ENCODE data around the gene NTM.

Gene NTM

DNA sequence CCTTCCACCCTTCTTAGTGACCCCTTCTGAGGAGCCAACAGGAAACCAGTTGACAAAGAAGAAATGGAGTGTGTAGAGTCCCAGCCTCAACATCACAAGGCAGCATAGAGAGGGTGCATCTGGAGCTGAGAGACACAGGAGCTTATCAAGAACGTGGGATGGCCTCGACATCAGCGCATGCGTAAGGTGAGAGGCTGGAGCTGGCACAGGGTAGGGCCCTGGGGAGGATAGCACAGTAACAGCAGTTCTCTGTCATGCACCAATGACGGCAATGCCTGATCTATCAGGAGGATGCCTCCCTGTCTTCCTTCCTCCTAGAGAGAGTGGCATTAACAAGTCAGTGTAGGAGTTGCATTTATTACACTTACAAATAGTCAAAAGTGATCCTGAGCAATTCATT lies 426.1 kb downstream of the NTM start:
- TF ChIP-seq ZNF274 (IDR thresholded peaks at IDR 0.05; ENCODE audit: low read depth, low read length): no peak
- no peak overlapping the region for H3K4me3 ChIP-seq (ENCODE audit: low read length)

- TF ChIP-seq ZNF274 (IDR thresholded peaks at IDR 0.05; ENCODE audit: low read depth, low read length): no peak
- no peak overlapping the region for H3K4me3 ChIP-seq (ENCODE audit: low read length)
Observed at GRCh38 chr11:131800452-131800851, 430.0 kb downstream of the NTM start.

- no peak for TF ChIP-seq ZNF274 (IDR thresholded peaks at IDR 0.05; ENCODE audit: low read depth, low read length)
- H3K4me3 ChIP-seq (ENCODE audit: low read length): no peak overlapping the region
Observed at GRCh38 chr11:131802440-131803115, 432.2 kb downstream of the NTM start.

DNA sequence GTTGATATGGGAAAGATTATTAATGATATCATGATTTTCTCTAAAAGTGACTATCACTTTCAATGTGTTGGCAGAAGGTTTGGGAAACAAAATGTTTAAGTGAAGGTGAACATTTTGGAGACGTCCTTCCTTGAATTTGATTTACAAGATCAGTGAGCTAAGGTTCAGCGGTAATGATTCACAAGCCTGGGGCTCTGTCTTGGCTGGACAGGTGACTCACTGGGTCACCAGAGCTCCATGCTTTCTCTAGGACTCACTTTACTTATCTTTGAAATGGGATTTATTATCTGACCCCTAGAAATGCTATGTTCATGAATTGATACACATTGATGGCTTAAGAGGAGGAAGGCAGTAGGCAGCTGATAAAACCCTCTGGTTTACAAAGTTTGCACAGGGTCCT lies 437.5 kb downstream of the NTM start:
- TF ChIP-seq ZNF274 (IDR thresholded peaks at IDR 0.05; ENCODE audit: low read depth, low read length): no peak
- H3K4me3 ChIP-seq (ENCODE audit: low read length): no peak overlapping the region

GRCh38 chr11:131808470-131808869 lies 438.1 kb downstream of the NTM start:
- H3K4me3 ChIP-seq (ENCODE audit: low read length): no peak overlapping the region
- TF ChIP-seq ZNF274 (IDR thresholded peaks at IDR 0.05; ENCODE audit: low read depth, low read length): no peak

- no peak for TF ChIP-seq ZNF274 (IDR thresholded peaks at IDR 0.05; ENCODE audit: low read depth, low read length)
- H3K4me3 ChIP-seq (ENCODE audit: low read length): no peak overlapping the region
Observed at GRCh38 chr11:131809203-131809918, 438.9 kb downstream of the NTM start.

DNA sequence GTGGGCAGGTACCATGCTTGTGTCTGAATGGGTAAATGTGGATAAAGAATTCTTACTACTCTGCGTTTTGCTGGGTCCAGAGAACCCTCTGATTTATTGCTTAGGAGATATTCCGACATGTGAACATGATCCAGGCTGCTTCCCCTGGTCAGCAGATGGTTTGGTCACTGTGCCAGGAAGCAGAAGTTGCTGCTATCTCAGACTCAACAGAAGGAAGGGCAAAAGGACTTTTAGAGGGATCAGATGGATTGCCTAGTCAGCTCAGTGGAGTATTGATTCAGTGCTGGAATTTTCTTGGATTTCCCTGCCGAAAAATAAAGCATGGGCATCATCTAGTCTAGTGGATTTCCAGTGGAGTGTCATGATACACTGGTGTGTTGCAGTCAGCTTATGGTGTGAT lies 440.1 kb downstream of the NTM start:
- no peak overlapping the region for H3K4me3 ChIP-seq (ENCODE audit: low read length)
- no peak for TF ChIP-seq ZNF274 (IDR thresholded peaks at IDR 0.05; ENCODE audit: low read depth, low read length)

- no peak overlapping the region for H3K4me3 ChIP-seq (ENCODE audit: low read length)
- no peak for TF ChIP-seq ZNF274 (IDR thresholded peaks at IDR 0.05; ENCODE audit: low read depth, low read length)
Observed at GRCh38 chr11:131811383-131811782, 441.0 kb downstream of the NTM start.

DNA sequence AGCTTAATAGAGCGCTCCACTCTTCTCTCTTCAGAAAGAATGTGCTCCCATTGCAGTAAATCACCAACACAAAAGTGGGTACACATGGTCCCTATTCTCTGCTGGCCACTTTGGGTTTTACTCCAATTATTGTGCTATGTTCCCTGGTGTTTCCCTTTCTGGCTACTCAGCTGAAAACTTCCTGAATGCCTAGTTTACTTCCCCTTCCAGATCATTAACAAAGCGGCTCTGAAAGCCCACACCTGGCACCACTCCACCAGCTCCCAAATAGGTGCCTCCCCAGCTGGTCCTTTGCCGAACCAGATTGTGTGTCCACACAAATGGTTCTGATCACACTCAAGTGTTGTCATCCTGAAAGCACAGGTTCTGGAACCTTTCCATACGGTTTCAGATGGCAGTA lies 443.7 kb downstream of the NTM start:
- no peak for TF ChIP-seq ZNF274 (IDR thresholded peaks at IDR 0.05; ENCODE audit: low read depth, low read length)

GRCh38 chr11:131815590-131815989 lies 445.2 kb downstream of the NTM start:
- no peak overlapping the region for H3K4me3 ChIP-seq (ENCODE audit: low read length)
- TF ChIP-seq ZNF274 (IDR thresholded peaks at IDR 0.05; ENCODE audit: low read depth, low read length): no peak

More for the DNA sequence above, 443.7 kb downstream of the NTM start:
- no peak overlapping the region for H3K4me3 ChIP-seq (ENCODE audit: low read length)

GRCh38 chr11:131816051-131816450 lies 445.6 kb downstream of the NTM start:
- TF ChIP-seq ZNF274 (IDR thresholded peaks at IDR 0.05; ENCODE audit: low read depth, low read length): no peak
- no peak overlapping the region for H3K4me3 ChIP-seq (ENCODE audit: low read length)

DNA sequence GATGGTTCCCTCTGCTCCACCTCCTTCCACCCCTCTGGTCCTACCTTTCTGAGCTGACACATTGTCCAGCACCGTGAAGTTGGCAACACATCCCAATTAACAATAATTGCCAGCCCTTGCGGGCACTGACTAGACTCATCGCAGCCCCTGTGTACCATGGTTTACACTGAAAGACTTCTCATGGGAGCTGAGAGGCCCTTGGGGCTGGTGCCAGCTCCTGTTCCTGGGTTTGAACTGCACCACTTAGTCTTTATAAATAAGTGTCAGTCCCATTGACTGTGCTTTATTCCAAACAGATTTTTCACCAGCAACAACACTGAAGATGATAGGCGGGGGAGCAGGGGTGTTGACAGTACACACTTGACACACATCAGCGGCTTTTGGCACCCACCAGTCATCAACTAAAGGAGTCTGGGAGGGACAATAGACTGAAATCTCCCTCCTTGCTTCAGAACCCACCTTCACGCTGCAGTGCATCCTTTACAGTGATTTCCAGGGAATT lies 447.3 kb downstream of the NTM start:
- TF ChIP-seq ZNF274 (IDR thresholded peaks at IDR 0.05; ENCODE audit: low read depth, low read length): no peak
- H3K4me3 ChIP-seq (ENCODE audit: low read length): no peak overlapping the region

DNA sequence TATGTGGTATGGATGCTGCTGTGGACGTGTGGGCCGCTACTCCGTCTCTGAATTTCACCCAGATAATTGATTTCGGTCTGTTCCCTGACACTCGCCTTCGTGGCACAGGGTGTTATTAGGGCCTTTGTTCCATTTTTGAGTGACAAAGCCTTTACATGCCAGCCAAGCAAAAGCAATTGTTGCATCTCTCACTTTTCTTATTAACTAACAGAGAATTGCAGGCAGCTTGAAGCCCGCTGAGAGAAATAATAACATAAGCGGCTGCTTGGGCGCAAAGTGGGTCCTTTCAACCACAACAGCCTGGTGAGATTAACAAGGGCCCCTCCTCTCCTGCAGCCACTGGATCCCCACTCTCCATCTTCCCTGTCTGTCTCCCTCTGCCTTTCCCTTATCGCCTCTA lies 449.4 kb downstream of the NTM start:
- no peak overlapping the region for H3K4me3 ChIP-seq (ENCODE audit: low read length)
- TF ChIP-seq ZNF274 (IDR thresholded peaks at IDR 0.05; ENCODE audit: low read depth, low read length): no peak

DNA sequence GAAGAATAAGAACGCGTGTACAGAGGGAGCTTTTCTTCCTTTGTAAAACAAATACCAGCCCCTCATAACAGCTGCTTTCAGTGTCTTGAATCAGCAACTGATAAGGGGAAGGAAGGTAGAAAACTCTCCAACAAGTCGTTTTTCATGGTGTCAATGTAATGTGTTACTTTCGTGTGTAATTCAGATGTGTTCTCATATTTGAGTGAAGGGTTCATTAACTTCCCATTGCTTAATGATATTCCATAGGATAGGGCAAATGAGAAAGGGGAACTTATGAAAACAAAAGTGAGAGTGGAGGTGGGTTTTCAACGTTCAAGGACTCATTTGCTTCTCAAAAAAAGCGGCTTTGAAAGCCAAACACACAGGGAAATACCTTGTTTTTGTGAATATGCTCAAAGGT lies 452.1 kb downstream of the NTM start:
- no peak for TF ChIP-seq ZNF274 (IDR thresholded peaks at IDR 0.05; ENCODE audit: low read depth, low read length)
- H3K4me3 ChIP-seq (ENCODE audit: low read length): no peak overlapping the region

GRCh38 chr11:131823772-131824171 lies 453.4 kb downstream of the NTM start:
- no peak overlapping the region for H3K4me3 ChIP-seq (ENCODE audit: low read length)
- no peak for TF ChIP-seq ZNF274 (IDR thresholded peaks at IDR 0.05; ENCODE audit: low read depth, low read length)
